ENCODE measurements around the gene ADCK2. TPM values are rescaled to one million over a fixed set of nuclear protein-coding genes. Genes with fewer than 3 reads are reported as not detected.
"Not testable (repeated sequence)": the region's sequence is repeated elsewhere in the genome, so short reads cannot be mapped to it uniquely, and the experiment has no call there.

The ADCK2 gene
- total RNA-seq, 1 donor from 2014 or later: 13.9 TPM

DNA sequence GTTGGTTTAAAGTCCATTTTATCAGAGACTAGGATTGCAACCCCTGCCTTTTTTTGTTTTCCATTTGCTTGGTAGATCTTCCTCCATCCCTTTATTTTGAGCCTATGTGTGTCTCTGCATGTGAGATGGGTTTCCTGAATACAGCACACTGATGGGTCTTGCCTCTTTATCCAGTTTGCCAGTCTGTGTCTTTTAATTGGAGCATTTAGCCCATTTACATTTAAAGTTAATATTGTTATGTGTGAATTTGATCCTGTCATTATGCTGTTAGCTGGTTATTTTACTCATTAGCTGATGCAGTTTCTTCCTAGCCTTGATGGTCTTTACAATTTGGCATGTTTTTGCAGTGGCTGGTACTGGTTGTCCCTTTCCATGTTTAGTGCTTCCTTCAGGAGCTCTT, 39.6 kb downstream of the ADCK2 start:
- ATAC-seq; intact Hi-C loops (cut with DNase I); DNase-seq (ENCODE audit: low spot score): not testable (repeated sequence)

DNA sequence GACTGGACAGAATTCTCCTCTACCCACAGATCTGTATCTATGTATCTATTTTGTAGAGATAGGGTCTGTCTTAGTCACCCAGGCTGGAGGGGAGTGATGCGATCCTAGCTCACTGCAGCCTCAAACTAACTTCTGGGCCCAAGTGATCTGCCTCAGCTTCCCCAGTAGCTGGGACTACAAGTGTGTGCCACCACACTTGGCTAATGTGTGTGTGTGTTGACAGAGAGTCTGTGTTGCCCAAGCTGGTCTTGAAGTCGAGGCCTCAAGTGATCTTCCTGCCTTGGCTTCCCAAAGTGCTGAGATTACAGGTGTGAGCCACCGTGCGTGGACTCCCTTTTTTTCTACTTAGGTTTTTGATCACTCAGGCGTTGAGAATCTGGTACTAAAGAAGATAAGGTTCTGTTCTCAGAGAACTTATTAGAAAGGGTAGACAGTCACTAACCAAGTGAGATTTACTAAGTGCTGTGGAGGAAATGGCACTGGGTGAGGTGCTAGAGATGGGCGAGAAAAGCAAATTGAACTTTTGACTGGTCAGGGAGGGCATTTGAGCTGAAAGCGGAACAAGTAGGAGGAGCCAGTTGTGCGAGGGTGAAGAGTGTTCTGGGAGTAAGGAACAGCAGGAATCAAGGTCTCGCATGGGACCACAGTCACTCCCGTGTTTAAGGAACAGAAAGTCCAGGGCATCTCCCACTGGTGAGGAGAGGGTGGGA, 41.7 kb downstream of the ADCK2 start:
- intact Hi-C loops (cut with DNase I): loop anchor here (5.0 kb wide), 1 partner anchor 623 kb away; no protein-coding TSS in a partner anchor
- DNase-seq (ENCODE audit: low spot score) (no peak), ATAC-seq (no peak)

DNA sequence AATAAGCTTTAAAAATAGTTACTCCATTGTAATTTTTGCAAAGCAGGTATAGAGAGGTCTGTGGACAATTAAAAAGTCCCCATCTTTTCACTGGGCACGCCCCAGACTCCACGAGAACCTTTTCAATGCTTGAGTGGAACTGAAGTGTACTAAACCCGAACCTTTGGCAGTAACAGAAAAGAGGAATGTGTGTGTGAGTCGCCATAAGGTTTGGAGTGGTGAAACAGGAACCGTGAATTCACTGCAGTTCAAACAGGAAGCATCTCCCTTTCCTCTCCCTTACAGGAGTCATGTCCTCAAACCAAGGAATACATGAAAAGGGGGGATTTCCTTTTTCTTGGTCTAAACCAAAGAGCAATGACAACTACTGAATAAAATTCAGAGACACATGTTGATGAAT, 47.0 kb downstream of the ADCK2 start:
- no peak for ATAC-seq
- no peak for DNase-seq (ENCODE audit: low spot score)
- intact Hi-C loops (cut with DNase I): loop anchor here (5.0 kb wide), 1 partner anchor 618 kb away; no protein-coding TSS in a partner anchor

DNA sequence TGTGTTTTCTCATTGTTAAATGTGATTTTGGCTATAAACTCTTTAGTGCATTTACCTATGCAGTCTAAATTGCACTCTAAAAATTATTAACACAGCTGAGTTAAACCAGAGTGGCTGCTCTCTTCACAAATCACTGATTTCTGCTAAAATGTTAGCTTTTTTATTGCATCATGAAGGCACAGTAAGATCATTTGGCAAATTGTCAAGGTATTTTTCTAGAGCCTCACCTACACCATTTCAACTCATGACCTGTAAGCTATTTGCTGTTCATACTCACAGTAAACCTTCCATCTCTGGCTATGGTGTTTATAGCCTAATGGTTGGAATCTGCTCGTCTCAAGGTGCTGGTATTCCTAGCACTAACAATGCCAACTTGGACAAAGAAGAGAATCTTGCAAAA, 49.5 kb downstream of the ADCK2 start:
- ATAC-seq (no peak), DNase-seq (ENCODE audit: low spot score) (no peak)
- intact Hi-C loops (cut with DNase I): no loop called here

DNA sequence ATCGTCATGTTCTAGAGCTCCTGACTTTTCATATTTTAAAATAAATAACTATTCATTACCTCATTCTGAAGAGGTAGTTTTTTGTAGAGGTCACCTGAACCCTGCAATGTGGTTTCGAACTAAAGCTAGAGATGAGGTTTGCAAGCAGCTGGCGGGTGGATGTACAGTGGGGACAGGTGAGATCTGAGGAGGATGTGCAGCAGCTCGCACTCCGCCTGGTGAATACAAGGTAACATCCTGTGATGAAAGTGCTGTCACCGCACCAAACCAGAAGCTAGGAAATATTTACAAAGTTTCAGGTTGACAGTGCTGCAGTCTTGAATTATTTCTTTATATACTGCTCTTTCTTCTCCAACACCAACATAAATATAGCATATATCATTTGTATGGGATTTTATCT, 50.3 kb downstream of the ADCK2 start:
- no peak for DNase-seq (ENCODE audit: low spot score)
- intact Hi-C loops (cut with DNase I): no loop called here

DNA sequence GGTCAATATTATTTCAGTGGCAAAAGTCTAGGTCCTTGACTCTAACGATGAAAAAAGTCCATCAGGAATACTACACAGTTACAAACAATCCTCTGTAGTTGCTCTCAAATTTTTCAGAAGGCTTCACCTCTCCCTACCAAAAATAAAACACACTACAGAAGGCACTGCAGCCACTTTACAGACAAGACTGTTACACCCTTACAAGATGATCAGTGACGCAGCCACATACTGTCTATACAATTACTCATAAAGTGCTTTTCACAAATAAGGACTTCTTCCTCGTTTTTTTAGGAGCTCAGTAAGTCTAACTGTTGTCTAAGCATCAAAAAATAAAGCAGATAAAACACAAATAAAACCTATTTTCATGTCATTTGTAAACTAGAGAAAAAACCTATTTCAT, 50.8 kb downstream of the ADCK2 start:
- no peak for ATAC-seq
- no peak for DNase-seq (ENCODE audit: low spot score)
- intact Hi-C loops (cut with DNase I): no loop called here

More for the DNA sequence above, 50.3 kb downstream of the ADCK2 start:
- no peak for ATAC-seq

DNA sequence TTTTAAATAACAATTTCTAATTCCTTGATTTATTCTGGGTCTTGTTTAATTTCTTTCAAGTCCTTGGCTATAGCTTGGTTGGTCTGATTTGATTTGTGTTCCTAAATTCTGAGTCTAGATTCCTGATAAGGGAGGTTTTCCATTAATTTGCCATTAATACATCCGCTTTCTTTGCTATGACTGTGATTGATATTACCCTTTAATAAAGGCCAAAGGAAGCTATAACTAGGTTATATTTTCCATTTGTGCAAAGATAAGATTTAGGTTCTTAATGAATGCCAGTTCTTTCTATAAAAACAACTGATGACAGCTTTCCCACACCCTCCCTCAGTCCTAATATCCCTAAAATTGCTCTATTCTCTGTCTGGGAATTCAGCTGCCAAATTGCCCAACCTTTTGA, 52.0 kb downstream of the ADCK2 start:
- DNase-seq (ENCODE audit: low spot score): no peak
- intact Hi-C loops (cut with DNase I): no loop called here
- ATAC-seq: no peak

DNA sequence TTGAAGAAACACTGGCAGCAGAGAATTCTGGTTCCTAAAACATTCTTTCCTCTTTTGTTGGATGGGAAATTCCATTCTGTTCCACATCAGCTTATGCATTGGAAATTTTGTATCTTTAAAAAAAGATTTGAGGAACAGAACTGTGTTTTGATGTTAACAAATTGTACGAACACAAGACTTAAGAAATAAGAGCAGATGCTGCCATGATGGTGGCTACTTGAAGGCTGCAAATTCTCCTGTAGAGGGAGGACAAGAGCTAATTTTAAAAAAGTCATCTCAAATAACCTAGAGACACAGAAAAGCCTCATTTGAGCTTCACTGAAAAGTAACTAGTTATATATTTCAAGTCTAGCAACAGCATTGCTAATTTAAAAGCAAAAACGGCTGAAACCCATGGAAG, 53.5 kb downstream of the ADCK2 start:
- ATAC-seq (no peak), DNase-seq (ENCODE audit: low spot score) (no peak)
- intact Hi-C loops (cut with DNase I): no loop called here

DNA sequence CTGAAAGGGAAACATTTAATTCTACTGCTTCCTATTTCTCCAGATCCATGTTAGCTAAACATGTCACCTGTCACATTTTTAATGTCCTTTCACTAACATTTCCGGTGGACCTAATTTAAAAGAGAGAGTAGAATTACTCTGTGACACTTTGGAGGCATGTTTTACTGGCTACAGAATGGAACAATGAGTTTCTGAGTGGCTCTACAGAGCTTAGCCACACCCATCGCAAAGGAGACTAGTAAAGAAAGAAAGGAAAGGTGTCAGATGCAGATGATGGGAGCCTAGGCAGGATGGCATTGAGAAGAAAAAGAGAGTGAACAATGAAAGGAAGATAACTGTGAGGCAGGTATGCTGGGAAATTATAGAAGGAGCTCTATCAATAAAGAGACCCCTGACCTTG, 59.7 kb downstream of the ADCK2 start:
- intact Hi-C loops (cut with DNase I): no loop called here
- DNase-seq (ENCODE audit: low spot score) (no peak), ATAC-seq (no peak)

DNA sequence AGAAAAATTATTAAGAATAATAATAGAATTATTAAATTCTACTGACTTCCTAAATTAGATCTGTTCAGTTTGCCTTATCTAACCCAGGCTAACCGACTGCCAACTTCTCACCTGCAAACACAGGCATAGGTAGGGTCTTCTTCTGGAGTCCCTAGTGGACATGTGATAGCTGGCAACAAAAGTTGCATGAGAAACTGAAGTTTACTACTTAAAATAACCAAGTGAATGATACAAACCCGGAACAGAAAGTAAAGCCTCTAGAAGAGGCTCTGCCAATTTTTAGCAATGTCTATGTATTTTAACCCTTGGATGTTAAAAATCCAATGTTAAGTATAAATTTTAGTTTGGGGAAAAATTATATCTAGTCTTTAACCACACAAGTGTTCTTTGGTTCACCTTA, 61.4 kb downstream of the ADCK2 start:
- DNase-seq (ENCODE audit: low spot score): no peak
- intact Hi-C loops (cut with DNase I): no loop called here
- no peak for ATAC-seq

DNA sequence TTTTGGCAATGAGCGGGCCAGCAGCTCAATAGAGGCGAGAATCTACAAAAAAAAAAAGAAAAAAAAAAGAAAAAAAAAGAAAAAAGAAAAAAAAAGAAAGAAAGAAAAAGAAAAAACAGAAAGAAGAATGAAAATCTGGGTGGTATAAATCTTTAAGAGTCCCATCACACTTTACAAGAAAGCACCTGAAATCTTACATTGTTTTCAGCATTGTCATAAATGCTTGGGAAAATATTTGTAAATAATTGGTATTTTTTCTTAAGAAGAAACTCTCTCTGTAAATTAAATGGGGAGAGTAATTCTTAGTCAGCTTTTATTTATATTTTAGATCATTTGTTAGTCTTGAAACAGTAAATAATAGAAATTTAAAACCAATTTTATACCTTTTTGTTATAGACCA, 62.0 kb downstream of the ADCK2 start:
- ATAC-seq: no peak
- intact Hi-C loops (cut with DNase I): no loop called here
- no peak for DNase-seq (ENCODE audit: low spot score)

DNA sequence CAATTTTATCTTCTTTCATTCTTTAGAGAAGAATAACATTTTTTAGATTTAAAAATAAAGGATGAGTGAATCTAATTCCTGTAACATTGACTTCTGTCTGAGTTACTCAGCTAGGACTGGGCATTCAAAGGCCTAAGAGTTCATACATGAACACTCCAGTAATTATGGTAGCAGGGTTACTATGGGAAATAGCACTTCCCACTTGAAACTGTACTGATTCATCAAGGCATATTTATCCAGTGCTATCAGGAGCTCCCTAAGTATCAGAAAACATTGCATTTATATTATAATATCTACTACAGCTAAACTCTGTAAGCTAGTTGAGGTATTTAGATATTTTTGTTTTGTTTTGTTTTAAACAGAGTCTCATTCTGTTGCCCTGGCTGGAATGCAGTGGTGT, 65.5 kb downstream of the ADCK2 start:
- ATAC-seq (no peak), DNase-seq (ENCODE audit: low spot score) (no peak)
- intact Hi-C loops (cut with DNase I): no loop called here

DNA sequence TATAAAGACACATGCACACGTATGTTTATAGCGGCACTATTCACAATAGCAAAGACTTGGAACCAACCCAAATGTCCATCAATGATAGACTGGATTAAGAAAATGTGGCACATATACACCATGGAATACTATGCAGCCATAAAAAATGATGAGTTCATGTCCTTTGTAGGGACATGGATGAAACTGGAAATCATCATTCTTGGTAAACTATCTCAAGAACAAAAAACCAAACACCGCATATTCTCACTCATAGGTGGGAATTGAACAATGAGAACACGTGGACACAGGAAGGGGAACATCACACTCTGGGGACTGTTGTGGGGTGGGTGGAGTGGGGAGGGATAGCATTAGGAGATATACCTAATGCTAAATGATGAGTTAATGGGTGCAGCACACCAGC, 70.5 kb downstream of the ADCK2 start:
- intact Hi-C loops (cut with DNase I); DNase-seq (ENCODE audit: low spot score); ATAC-seq: not testable (repeated sequence)

DNA sequence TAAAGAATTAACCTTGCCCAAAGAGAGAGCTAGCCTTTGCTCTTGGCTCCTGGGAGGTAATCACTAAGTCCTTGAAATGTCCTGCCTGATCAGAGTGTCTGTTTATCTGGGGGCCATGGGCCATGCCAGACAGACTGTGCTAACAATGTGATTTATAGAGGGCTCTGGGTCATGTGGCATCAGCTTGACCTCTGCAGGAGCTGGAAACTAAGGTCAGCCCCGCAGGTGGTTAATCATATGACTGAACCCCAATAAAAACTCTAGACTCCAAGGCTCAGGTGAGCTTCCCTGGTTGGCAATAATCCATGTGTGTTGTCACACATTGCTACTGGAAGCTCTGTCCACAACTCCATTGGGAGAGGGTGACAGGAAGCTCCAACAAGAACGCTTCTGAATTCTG, 71.3 kb downstream of the ADCK2 start:
- no peak for DNase-seq (ENCODE audit: low spot score)
- ATAC-seq: no peak
- intact Hi-C loops (cut with DNase I): no loop called here

Other genes with a start within 250 kb of the ADCK2 start
- 113 TPM for gene MKRN1, start 193.4 kb upstream of the ADCK2 start, total RNA-seq
- gene DENND2A, start 32.1 kb upstream of the ADCK2 start, total RNA-seq: 37.6 TPM
- 119 TPM for gene NDUFB2, start 23.8 kb downstream of the ADCK2 start, total RNA-seq

Measured in sciatic nerve (tissue), 2 donors.